ENCODE measurements around the gene LDLRAD4. TPM values are rescaled to one million over a fixed set of nuclear protein-coding genes. Genes with fewer than 3 reads are reported as not detected.

LDLRAD4 gene
- total and polyA plus RNA-seq, 11 donors = 10.4 to 44.0 (median 29.6) TPM

- intact Hi-C loops (cut with DNase I) = loop anchor here in 1 of 10 donors (10.0 kb wide), 2 partner anchors 190 to 230 kb away; partner anchors contain the start of gene LDLRAD4
- Histone ChIP-seq H3K27ac (no peak overlapping the region), H3K27me3 (no peaks in the 10 kb centered on the region), H3K4me3 (no peak overlapping the region), H3K36me3 (peaks cover 0 to 2% (median 0%) of the 10 kb centered on the region in 9 donors), H3K9me3 (no peaks in the 10 kb centered on the region), H3K4me1 (peaks cover 0 to 45% (median 5%) of the 10 kb centered on the region in 12 donors)
- 81 to 85% (median 84%) methylated on average over 8 of the region's 8 CpGs for WGBS, 4 donors
- DNase-seq (no peak), ATAC-seq (no peak)
- TF ChIP-seq CTCF (IDR thresholded peaks at IDR 0.05) (no peak), POLR2A (IDR thresholded peaks at IDR 0.05) (no peak)
Measured at GRCh38 chr18:13444430-13445240, 226.1 kb downstream of the LDLRAD4 start.

- no peaks in the 10 kb centered on the region for H3K9me3 ChIP-seq
- H3K36me3 ChIP-seq = peaks cover 0 to 2% (median 0%) of the 10 kb centered on the region in 9 donors
- no peaks in the 10 kb centered on the region for H3K27me3 ChIP-seq
- H3K4me1 ChIP-seq = peaks cover 0 to 45% (median 7%) of the 10 kb centered on the region in 12 donors
- DNase-seq (no peak), ATAC-seq (peak in 1 of 4 donors; percentile 7)
- intact Hi-C loops (cut with DNase I) = loop anchor here in 1 of 10 donors (10.0 kb wide), 2 partner anchors 189 to 231 kb away; partner anchors contain the start of gene LDLRAD4
- TF ChIP-seq CTCF (IDR thresholded peaks at IDR 0.05) = no peak
- no peak for TF ChIP-seq POLR2A (IDR thresholded peaks at IDR 0.05)
- 79 to 82% (median 81%) methylated on average over 6 of the region's 6 CpGs for WGBS, 4 donors
- no peak overlapping the region for H3K27ac ChIP-seq
- no peak overlapping the region for H3K4me3 ChIP-seq
Measured at GRCh38 chr18:13445241-13445897, 226.8 kb downstream of the LDLRAD4 start.

- 94 to 98% (median 95%) methylated on average over 6 of the region's 6 CpGs for WGBS, 4 donors
- TF ChIP-seq POLR2A (IDR thresholded peaks at IDR 0.05) (no peak), CTCF (IDR thresholded peaks at IDR 0.05) (no peak)
- Histone ChIP-seq H3K27me3 (no peaks in the 10 kb centered on the region), H3K9me3 (no peaks in the 10 kb centered on the region), H3K27ac (no peak overlapping the region), H3K4me1 (peaks cover 0 to 49% (median 12%) of the 10 kb centered on the region in 12 donors), H3K4me3 (no peak overlapping the region), H3K36me3 (no peaks in the 10 kb centered on the region)
- ATAC-seq = no peak
- intact Hi-C loops (cut with DNase I) = loop anchor here in 1 of 10 donors (10.0 kb wide), 2 partner anchors 189 to 231 kb away; partner anchors contain the start of gene LDLRAD4
- DNase-seq = no peak
Measured at GRCh38 chr18:13446024-13446423, 227.5 kb downstream of the LDLRAD4 start.
